Testis (tissue), 2 donors: Measurements from ENCODE around the gene ARAP2.

Experiments
- POLR2A ChIP-seq: fragments of 450-650 bp; IDR thresholded peaks from one replicate; pipeline ENCODE4 v1.6.1; 2017; ENCODE audit warnings: antibody characterized with exemption, mild to moderate bottlenecking, moderate library complexity
- TF ChIP-seq, protein P1 (sequence below), 3 experiments: fragments of 450-650 bp in 2 of 3; fragments of 200-600 bp in 1 of 3; sonication (generic) in 1 of 3; IDR thresholded peaks; one replicate each; pipeline ENCODE4 v1.5.1; 2016 to 2019; ENCODE audit warnings: antibody characterized with exemption in 3 of 3, mild to moderate bottlenecking in 2 of 3, moderate library complexity in 1 of 3

DNA sequence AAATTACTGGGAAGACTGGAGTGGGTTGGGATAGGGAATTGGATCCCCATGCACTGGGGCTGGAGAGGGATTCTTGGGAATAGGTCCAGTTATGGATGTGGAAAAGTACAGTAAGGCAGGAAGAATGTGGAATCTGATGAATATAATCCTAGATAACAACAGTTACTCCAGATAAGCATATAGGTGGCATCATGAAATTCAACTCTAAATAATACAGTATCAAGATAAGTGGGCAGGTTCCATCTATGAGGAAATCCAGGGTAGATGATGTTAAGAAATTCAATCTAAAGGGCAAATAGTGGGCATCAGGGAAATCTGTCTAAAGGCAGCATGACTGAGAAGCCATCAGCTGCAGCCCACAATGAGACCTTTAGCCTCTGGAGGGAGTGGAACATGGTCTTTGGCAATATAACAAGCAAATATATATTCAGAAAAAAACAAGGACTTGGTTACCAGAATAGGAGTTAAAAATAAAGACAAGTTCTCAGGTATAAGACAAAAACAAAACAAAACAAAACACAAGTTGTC is 38.3 kb upstream of the ARAP2 start:
- TF ChIP-seq, protein P1, sequence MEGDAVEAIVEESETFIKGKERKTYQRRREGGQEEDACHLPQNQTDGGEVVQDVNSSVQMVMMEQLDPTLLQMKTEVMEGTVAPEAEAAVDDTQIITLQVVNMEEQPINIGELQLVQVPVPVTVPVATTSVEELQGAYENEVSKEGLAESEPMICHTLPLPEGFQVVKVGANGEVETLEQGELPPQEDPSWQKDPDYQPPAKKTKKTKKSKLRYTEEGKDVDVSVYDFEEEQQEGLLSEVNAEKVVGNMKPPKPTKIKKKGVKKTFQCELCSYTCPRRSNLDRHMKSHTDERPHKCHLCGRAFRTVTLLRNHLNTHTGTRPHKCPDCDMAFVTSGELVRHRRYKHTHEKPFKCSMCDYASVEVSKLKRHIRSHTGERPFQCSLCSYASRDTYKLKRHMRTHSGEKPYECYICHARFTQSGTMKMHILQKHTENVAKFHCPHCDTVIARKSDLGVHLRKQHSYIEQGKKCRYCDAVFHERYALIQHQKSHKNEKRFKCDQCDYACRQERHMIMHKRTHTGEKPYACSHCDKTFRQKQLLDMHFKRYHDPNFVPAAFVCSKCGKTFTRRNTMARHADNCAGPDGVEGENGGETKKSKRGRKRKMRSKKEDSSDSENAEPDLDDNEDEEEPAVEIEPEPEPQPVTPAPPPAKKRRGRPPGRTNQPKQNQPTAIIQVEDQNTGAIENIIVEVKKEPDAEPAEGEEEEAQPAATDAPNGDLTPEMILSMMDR (IDR thresholded peaks at IDR 0.05), result no peak
- no peak for TF ChIP-seq POLR2A
